GM21515 (cell line): ENCODE measurements around the gene KLHL29.

Experiments used
- ATAC-seq: cut with Tn5 transposase; IDR thresholded peaks from one replicate; pipeline ENCODE4 v1.9.1; 2021; ENCODE audit not compliant: unreplicated experiment

KLHL29 gene

GRCh38 chr2:23586741-23587306 is 201.8 kb downstream of the KLHL29 start:
- ATAC-seq: no peak

- ATAC-seq: no peak
These were observed 202.4 kb downstream of the KLHL29 start for GRCh38 chr2:23587341-23587880.

- no peak for ATAC-seq
These were observed 203.1 kb downstream of the KLHL29 start for GRCh38 chr2:23588106-23588505.

GRCh38 chr2:23588508-23589201 is 203.7 kb downstream of the KLHL29 start:
- no peak for ATAC-seq

GRCh38 chr2:23589220-23589647 is 204.3 kb downstream of the KLHL29 start:
- no peak for ATAC-seq

- ATAC-seq: no peak
These were observed 204.8 kb downstream of the KLHL29 start for GRCh38 chr2:23589739-23590138.

GRCh38 chr2:23590241-23590869 is 205.4 kb downstream of the KLHL29 start:
- ATAC-seq: no peak

GRCh38 chr2:23591111-23591510 is 206.1 kb downstream of the KLHL29 start:
- no peak for ATAC-seq

GRCh38 chr2:23592061-23592685 is 207.2 kb downstream of the KLHL29 start:
- no peak for ATAC-seq

GRCh38 chr2:23592898-23593751 is 208.1 kb downstream of the KLHL29 start:
- no peak for ATAC-seq

- ATAC-seq: no peak
These were observed 208.9 kb downstream of the KLHL29 start for GRCh38 chr2:23593752-23594459.

- no peak for ATAC-seq
These were observed 209.5 kb downstream of the KLHL29 start for GRCh38 chr2:23594460-23594825.

- no peak for ATAC-seq
These were observed 210.0 kb downstream of the KLHL29 start for GRCh38 chr2:23595021-23595420.

GRCh38 chr2:23595601-23596251 is 210.7 kb downstream of the KLHL29 start:
- no peak for ATAC-seq

GRCh38 chr2:23596316-23596885 is 211.4 kb downstream of the KLHL29 start:
- ATAC-seq: no peak

- ATAC-seq: no peak
These were observed 212.7 kb downstream of the KLHL29 start for GRCh38 chr2:23597687-23598086.

GRCh38 chr2:23599006-23599405 is 214.0 kb downstream of the KLHL29 start:
- no peak for ATAC-seq

GRCh38 chr2:23599667-23600066 is 214.7 kb downstream of the KLHL29 start:
- no peak for ATAC-seq

- no peak for ATAC-seq
These were observed 215.4 kb downstream of the KLHL29 start for GRCh38 chr2:23600346-23600745.
